RWPE2 (cell line): ENCODE measurements around the gene ALK.

Source experiments
- ATAC-seq: fragments of 200-7000 bp; cut with Tn5 transposase; 3 replicates; pipeline ENCODE4 v1.9.1; 2021; ENCODE audit warnings: low read depth
- DNase-seq: peaks from one replicate; pipeline ENCODE4 v3.0.0-alpha.2; 2020; ENCODE audit warnings: low spot score
- H3K27ac ChIP-seq: fragments of 450-650 bp; 2 replicates; pipeline ENCODE4 v1.5.1; 2017; ENCODE audit warnings: mild to moderate bottlenecking; ENCODE audit not compliant: poor library complexity, severe bottlenecking
- H3K27me3 ChIP-seq: fragments of 250-450 bp; sonication (Bioruptor Pico); 2 replicates; pipeline ENCODE4 v1.5.1; 2021; ENCODE audit warnings: mild to moderate bottlenecking, moderate library complexity; ENCODE audit not compliant: insufficient read depth, poor library complexity, severe bottlenecking
- H3K36me3 ChIP-seq: fragments of 250-450 bp; sonication (Bioruptor Pico); 2 replicates; pipeline ENCODE4 v1.5.1; 2020; ENCODE audit warnings: low read depth, mild to moderate bottlenecking, moderate library complexity
- H3K4me1 ChIP-seq: fragments of 250-450 bp; sonication (Bioruptor Pico); 2 replicates; pipeline ENCODE4 v1.5.1; 2021; ENCODE audit warnings: mild to moderate bottlenecking, moderate library complexity; ENCODE audit not compliant: insufficient read depth, poor library complexity, severe bottlenecking
- H3K4me3 ChIP-seq: fragments of 250-450 bp; sonication (Bioruptor Pico); 2 replicates; pipeline ENCODE4 v1.5.1; 2021; ENCODE audit warnings: mild to moderate bottlenecking, moderate library complexity; ENCODE audit not compliant: severe bottlenecking
- H3K9me3 ChIP-seq: fragments of 250-450 bp; sonication (Bioruptor Pico); 2 replicates; pipeline ENCODE4 v1.5.1; 2021; ENCODE audit warnings: mild to moderate bottlenecking, moderate library complexity; ENCODE audit not compliant: severe bottlenecking
- CTCF ChIP-seq: fragments of 450-650 bp; IDR thresholded peaks from one replicate; pipeline ENCODE4 v1.5.1; 2017; ENCODE audit warnings: mild to moderate bottlenecking, moderate library complexity; ENCODE audit not compliant: poor library complexity, severe bottlenecking

ALK gene

DNA sequence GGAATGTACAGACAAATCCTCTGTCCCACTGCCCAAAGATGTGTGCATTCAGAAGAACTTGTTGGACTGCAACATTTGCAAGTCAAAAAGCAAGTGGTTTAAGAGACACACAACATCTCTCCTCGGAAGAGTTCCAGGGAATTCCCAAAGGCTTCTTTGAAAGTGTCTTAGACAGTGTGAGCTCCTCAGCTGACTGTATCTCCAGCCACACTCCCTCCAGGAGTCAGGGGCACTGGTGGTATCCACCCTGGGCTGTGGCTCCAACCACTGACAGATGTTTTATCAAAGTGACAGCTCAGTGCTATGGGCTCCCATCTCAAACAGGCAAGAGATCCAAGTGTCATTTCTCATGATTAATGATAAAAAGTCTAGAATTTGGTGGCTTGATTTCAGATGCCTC lies 48.5 kb downstream of the ALK start:
- no peak for ATAC-seq
- no peak for DNase-seq
- Histone ChIP-seq H3K4me3 (no peak overlapping the region), H3K27me3 (peaks cover 4% of the 10 kb centered on the region), H3K9me3 (no peaks in the 10 kb centered on the region), H3K27ac (no peak overlapping the region), H3K4me1 (no peaks in the 10 kb centered on the region), H3K36me3 (no peaks in the 10 kb centered on the region)
- no peak for TF ChIP-seq CTCF

GRCh38 chr2:29871541-29871940 lies 49.8 kb downstream of the ALK start:
- Histone ChIP-seq H3K4me3 (no peak overlapping the region), H3K27me3 (peaks cover 4% of the 10 kb centered on the region), H3K27ac (no peak overlapping the region), H3K4me1 (no peaks in the 10 kb centered on the region), H3K9me3 (no peaks in the 10 kb centered on the region), H3K36me3 (no peaks in the 10 kb centered on the region)
- ATAC-seq (no peak), DNase-seq (no peak)
- no peak for TF ChIP-seq CTCF

- H3K9me3 ChIP-seq, result no peaks in the 10 kb centered on the region
- peaks cover 22% of the 10 kb centered on the region for H3K27me3 ChIP-seq
- no peak overlapping the region for H3K4me3 ChIP-seq
- ATAC-seq (no peak), DNase-seq (no peak)
- no peak overlapping the region for H3K27ac ChIP-seq
- TF ChIP-seq CTCF, result no peak
- no peaks in the 10 kb centered on the region for H3K4me1 ChIP-seq
- H3K36me3 ChIP-seq, result no peaks in the 10 kb centered on the region
These were observed 55.9 kb downstream of the ALK start for GRCh38 chr2:29865512-29865911.

- Histone ChIP-seq H3K9me3 (no peaks in the 10 kb centered on the region), H3K27ac (no peak overlapping the region)
- ATAC-seq, result no peak
These were observed 56.4 kb downstream of the ALK start for GRCh38 chr2:29864988-29865387.

More at GRCh38 chr2:29864988-29865387, 56.4 kb downstream of the ALK start:
- Histone ChIP-seq H3K4me3 (no peak overlapping the region), H3K27me3 (peaks cover 25% of the 10 kb centered on the region), H3K36me3 (no peaks in the 10 kb centered on the region), H3K4me1 (no peaks in the 10 kb centered on the region)
- TF ChIP-seq CTCF, result no peak
- no peak for DNase-seq
